IPS-15b (cell line): ENCODE data around the gene MYO1D.
"Not testable (repeated sequence)": the region's sequence is repeated elsewhere in the genome, so short reads cannot be mapped to it uniquely, and the experiment has no call there.

ENCODE experiments used
- H3K27me3 ChIP-seq: one replicate; pipeline ENCODE4 v1.6.1; 2013; ENCODE audit warnings: low read length; ENCODE audit not compliant: control insufficient read depth, insufficient read depth
- H3K36me3 ChIP-seq: one replicate; pipeline ENCODE4 v1.6.1; 2013; ENCODE audit warnings: low read length; ENCODE audit not compliant: control insufficient read depth, insufficient read depth
- H3K4me1 ChIP-seq: one replicate; pipeline ENCODE4 v1.6.1; 2013; ENCODE audit warnings: mild to moderate bottlenecking, low read length; ENCODE audit not compliant: control insufficient read depth, insufficient read depth
- H3K4me3 ChIP-seq: one replicate; pipeline ENCODE4 v1.5.1; 2013; ENCODE audit warnings: low read depth, low read length
- H3K9ac ChIP-seq: one replicate; pipeline ENCODE4 v1.6.1; 2013; ENCODE audit warnings: low read depth, mild to moderate bottlenecking, low read length
- H3K9me3 ChIP-seq: one replicate; pipeline ENCODE4 v1.6.1; 2013; ENCODE audit warnings: mild to moderate bottlenecking, low read length; ENCODE audit not compliant: control insufficient read depth, insufficient read depth

Gene MYO1D

GRCh38 chr17:32876417-32877163, at the start of gene MYO1D:
MYO1D (minus strand) TSS chr17:32877124; CDS start chr17:32876872, 252 bp downstream.
- Histone ChIP-seq H3K27me3 (peaks cover 6% of the 10 kb centered on the region), H3K9ac (peak within 1 kb of the TSS; percentile 62), H3K9me3 (no peaks in the 10 kb centered on the region), H3K4me3 (peak within 1 kb of the TSS; percentile 78), H3K4me1 (no peaks in the 10 kb centered on the region), H3K36me3 (no peaks in the 10 kb centered on the region)

GRCh38 chr17:32926183-32926582, 49.3 kb upstream of the MYO1D start:
- H3K4me1 ChIP-seq = peaks cover 16% of the 10 kb centered on the region
- no peak overlapping the region for H3K9ac ChIP-seq
- H3K27me3 ChIP-seq = peaks cover 12% of the 10 kb centered on the region
- H3K9me3 ChIP-seq = no peaks in the 10 kb centered on the region
- H3K4me3 ChIP-seq = no peak overlapping the region
- no peaks in the 10 kb centered on the region for H3K36me3 ChIP-seq

DNA sequence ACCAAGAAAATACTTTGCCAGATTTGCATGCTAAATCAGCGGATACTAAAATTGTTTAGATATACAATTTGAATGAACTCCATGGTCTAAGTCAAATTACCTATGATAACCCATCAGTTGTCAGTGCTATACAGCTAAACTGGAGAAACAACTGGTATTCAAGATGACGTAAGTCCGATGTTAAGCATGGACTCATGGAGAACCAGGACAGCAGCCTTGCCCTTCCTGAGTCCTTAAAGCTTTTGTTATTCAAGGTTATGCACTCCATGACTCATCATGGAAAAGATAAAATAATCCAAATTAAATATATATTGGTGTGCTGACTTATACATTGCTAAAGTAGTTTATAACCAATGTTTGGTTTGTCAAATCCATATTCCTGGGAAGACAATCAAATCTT, 47.0 kb upstream of the MYO1D start:
- H3K36me3 ChIP-seq, H3K4me1 ChIP-seq, H3K9ac ChIP-seq, H3K9me3 ChIP-seq, H3K4me3 ChIP-seq: not testable (repeated sequence)
- peaks cover 11% of the 10 kb centered on the region for H3K27me3 ChIP-seq

GRCh38 chr17:32921017-32921416, 44.1 kb upstream of the MYO1D start:
- no peaks in the 10 kb centered on the region for H3K36me3 ChIP-seq
- H3K4me1 ChIP-seq = no peaks in the 10 kb centered on the region

GRCh38 chr17:32920293-32920692, 43.4 kb upstream of the MYO1D start:
- H3K4me3 ChIP-seq = no peak overlapping the region
- no peaks in the 10 kb centered on the region for H3K4me1 ChIP-seq

More at GRCh38 chr17:32921017-32921416, 44.1 kb upstream of the MYO1D start:
- Histone ChIP-seq H3K9ac (no peak overlapping the region), H3K9me3 (no peaks in the 10 kb centered on the region), H3K4me3 (no peak overlapping the region), H3K27me3 (no peaks in the 10 kb centered on the region)

DNA sequence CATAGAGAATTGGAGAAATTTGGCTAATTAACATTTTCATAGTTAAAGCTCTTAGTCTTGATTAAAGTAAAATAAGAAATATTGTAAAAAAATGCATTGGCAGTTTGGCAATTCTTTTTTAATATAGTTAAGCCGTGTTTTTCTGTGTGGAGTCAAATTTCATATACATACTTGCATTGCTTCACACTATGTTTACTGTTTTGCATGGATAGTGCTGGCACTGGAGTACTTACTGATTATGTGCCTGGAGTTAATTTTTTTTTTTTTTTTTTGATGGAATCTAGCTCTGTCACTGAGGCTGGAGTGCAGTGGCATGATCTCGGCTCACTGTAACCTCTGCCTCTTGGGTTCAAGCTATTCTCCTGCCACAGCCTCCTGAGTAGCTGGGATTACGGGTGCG, 43.0 kb upstream of the MYO1D start:
- H3K9ac ChIP-seq, H3K4me3 ChIP-seq, H3K9me3 ChIP-seq, H3K36me3 ChIP-seq, H3K27me3 ChIP-seq, H3K4me1 ChIP-seq: not testable (repeated sequence)

More at GRCh38 chr17:32920293-32920692, 43.4 kb upstream of the MYO1D start:
- Histone ChIP-seq H3K36me3 (no peaks in the 10 kb centered on the region), H3K9ac (no peak overlapping the region), H3K27me3 (no peaks in the 10 kb centered on the region), H3K9me3 (no peaks in the 10 kb centered on the region)

DNA sequence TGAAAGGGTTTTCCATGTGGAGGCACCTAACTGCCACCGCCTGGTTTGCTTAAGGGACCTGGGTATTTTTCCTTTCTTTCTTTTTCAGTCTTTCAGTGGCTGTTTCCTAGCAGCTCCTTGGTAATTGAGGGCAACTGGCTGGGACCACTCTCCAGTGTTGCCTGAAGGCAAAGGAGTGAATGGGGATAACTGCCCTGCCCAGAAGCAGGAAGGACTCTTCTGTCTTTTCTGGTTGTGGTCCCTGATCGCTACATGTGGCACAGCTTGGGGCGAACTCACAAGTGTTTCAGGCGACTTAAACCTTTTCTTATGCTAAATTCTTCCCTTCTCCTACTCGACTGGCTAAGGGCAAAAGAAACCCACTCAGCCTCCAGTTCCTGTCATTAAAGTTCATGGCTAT, 40.9 kb upstream of the MYO1D start:
- Histone ChIP-seq H3K4me1 (no peaks in the 10 kb centered on the region), H3K9ac (no peak overlapping the region), H3K36me3 (no peaks in the 10 kb centered on the region), H3K9me3 (no peaks in the 10 kb centered on the region), H3K4me3 (no peak overlapping the region), H3K27me3 (no peaks in the 10 kb centered on the region)

DNA sequence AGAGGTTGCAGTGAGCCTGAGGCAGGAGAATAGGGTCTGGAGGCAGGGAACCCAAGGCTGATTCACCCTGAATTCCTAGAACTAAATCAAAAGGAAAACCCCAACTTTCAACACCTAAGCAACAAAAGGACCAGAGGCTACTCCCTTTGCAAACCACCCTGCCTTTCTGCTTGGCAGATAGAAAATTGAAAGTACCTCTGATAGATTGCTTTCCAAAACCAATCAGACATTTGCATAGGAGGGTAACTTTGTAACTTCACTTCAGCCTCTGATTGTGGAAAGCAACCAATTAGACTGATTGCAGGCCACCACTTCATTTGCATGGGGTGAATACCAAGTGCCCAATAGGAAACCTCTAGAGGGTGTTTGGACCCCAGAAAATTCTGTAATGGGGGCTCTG, 40.2 kb upstream of the MYO1D start:
- no peaks in the 10 kb centered on the region for H3K36me3 ChIP-seq
- no peaks in the 10 kb centered on the region for H3K27me3 ChIP-seq
- H3K4me3 ChIP-seq = no peak overlapping the region
- H3K9me3 ChIP-seq = no peaks in the 10 kb centered on the region
- peaks cover 3% of the 10 kb centered on the region for H3K4me1 ChIP-seq
- no peak overlapping the region for H3K9ac ChIP-seq

GRCh38 chr17:32916134-32916533, 39.2 kb upstream of the MYO1D start:
- peaks cover 6% of the 10 kb centered on the region for H3K4me1 ChIP-seq
- no peaks in the 10 kb centered on the region for H3K9me3 ChIP-seq
- H3K27me3 ChIP-seq = no peaks in the 10 kb centered on the region
- no peak overlapping the region for H3K4me3 ChIP-seq
- H3K36me3 ChIP-seq = no peaks in the 10 kb centered on the region
- no peak overlapping the region for H3K9ac ChIP-seq

GRCh38 chr17:32915245-32915644, 38.3 kb upstream of the MYO1D start:
- H3K27me3 ChIP-seq = no peaks in the 10 kb centered on the region
- no peak overlapping the region for H3K9ac ChIP-seq
- no peak overlapping the region for H3K4me3 ChIP-seq
- H3K9me3 ChIP-seq = no peaks in the 10 kb centered on the region
- peaks cover 6% of the 10 kb centered on the region for H3K4me1 ChIP-seq
- no peaks in the 10 kb centered on the region for H3K36me3 ChIP-seq

GRCh38 chr17:32914181-32914580, 37.3 kb upstream of the MYO1D start:
- H3K4me3 ChIP-seq = no peak overlapping the region
- H3K9ac ChIP-seq = no peak overlapping the region
- peaks cover 6% of the 10 kb centered on the region for H3K4me1 ChIP-seq
- H3K27me3 ChIP-seq = no peaks in the 10 kb centered on the region
- H3K36me3 ChIP-seq = no peaks in the 10 kb centered on the region
- H3K9me3 ChIP-seq = no peaks in the 10 kb centered on the region

GRCh38 chr17:32913593-32913992, 36.7 kb upstream of the MYO1D start:
- H3K4me3 ChIP-seq = no peak overlapping the region
- H3K36me3 ChIP-seq = no peaks in the 10 kb centered on the region
- no peak overlapping the region for H3K9ac ChIP-seq
- no peaks in the 10 kb centered on the region for H3K27me3 ChIP-seq
- peaks cover 6% of the 10 kb centered on the region for H3K4me1 ChIP-seq
- no peaks in the 10 kb centered on the region for H3K9me3 ChIP-seq
